K562 (cell line): ENCODE measurements around the gene PRKCSH. TPM values are rescaled to one million over a fixed set of nuclear protein-coding genes. Genes with fewer than 3 reads are reported as not detected.

Experiments used
- BRD4 ChIP-seq: fragments of 200-600 bp; sonication (generic); IDR thresholded peaks from 2 replicates; pipeline ENCODE4 v1.6.1; 2017; ENCODE audit warnings: inconsistent platforms
- CREB3L1 ChIP-seq: fragments of 450-650 bp; IDR thresholded peaks from 2 replicates; pipeline ENCODE4 v1.6.1; 2014; ENCODE audit warnings: low read depth, mild to moderate bottlenecking, moderate library complexity, borderline replicate concordance
- DDX20 ChIP-seq: fragments of 450-650 bp; IDR thresholded peaks from 2 replicates; pipeline ENCODE4 v1.6.1; 2016; ENCODE audit warnings: missing genetic modification characterization, low read depth, mild to moderate bottlenecking, missing compliant biosample characterization, moderate library complexity
- DMBX1 ChIP-seq: fragments of 250-450 bp; sonication (Bioruptor Pico); IDR thresholded peaks from 2 replicates; pipeline ENCODE4 v1.8.0; 2022; ENCODE audit warnings: inconsistent platforms, mild to moderate bottlenecking, moderate library complexity, borderline replicate concordance
- DNMT1 ChIP-seq: fragments of 450-650 bp; IDR thresholded peaks from 2 replicates; pipeline ENCODE4 v1.6.1; 2016; ENCODE audit warnings: antibody characterized with exemption, mild to moderate bottlenecking
- FOXP1 ChIP-seq: sonication (generic); formaldehyde crosslinking; IDR thresholded peaks from 2 replicates; pipeline ENCODE4 v1.8.0; 2022; ENCODE audit warnings: mild to moderate bottlenecking, missing genetic modification reagents
- GABPA ChIP-seq: fragments of 200-800 bp; sonication (Bioruptor generic); conservative IDR thresholded peaks from 2 replicates; pipeline ENCODE4 v1.6.1; 2016; ENCODE audit warnings: low read depth, missing genetic modification characterization, missing compliant biosample characterization
- HCFC1 ChIP-seq: IDR thresholded peaks from 2 replicates; pipeline ENCODE4 v1.6.1; 2012; ENCODE audit warnings: low read depth, low read length, improper control_type of control experiment
- HES1 ChIP-seq: fragments of 450-650 bp; IDR thresholded peaks from 2 replicates; pipeline ENCODE4 v1.6.1; 2016; ENCODE audit warnings: low read depth, mild to moderate bottlenecking, moderate library complexity
- HNRNPLL ChIP-seq: fragments of 200-400 bp; formaldehyde crosslinking; IDR thresholded peaks from 2 replicates; pipeline ENCODE4 v1.6.1; 2017; ENCODE audit warnings: low read length, low read depth, mild to moderate bottlenecking; ENCODE audit not compliant: poor library complexity, severe bottlenecking
- KDM2B ChIP-seq: fragments of 250-450 bp; sonication (Bioruptor Pico); IDR thresholded peaks from 2 replicates; pipeline ENCODE4 v1.8.0; 2021; ENCODE audit warnings: mild to moderate bottlenecking, moderate library complexity
- MAFF ChIP-seq: IDR thresholded peaks from 2 replicates; pipeline ENCODE4 v1.6.1; 2012; ENCODE audit warnings: low read length, improper control_type of control experiment
- NFIX ChIP-seq: fragments of 250-450 bp; sonication (Bioruptor Pico); IDR thresholded peaks from 2 replicates; pipeline ENCODE4 v1.4.0; 2020; ENCODE audit warnings: low read depth, mild to moderate bottlenecking, moderate library complexity
- NFXL1 ChIP-seq: fragments of 450-650 bp; formaldehyde crosslinking; IDR thresholded peaks from 2 replicates; pipeline ENCODE4 v1.4.0; 2021; ENCODE audit warnings: mild to moderate bottlenecking
- NR3C1 ChIP-seq: sonication (generic); formaldehyde crosslinking; IDR thresholded peaks from 2 replicates; pipeline ENCODE4 v1.8.1; 2022; ENCODE audit warnings: missing genetic modification reagents
- RBFOX2 ChIP-seq: fragments of 200-400 bp; formaldehyde crosslinking; IDR thresholded peaks from 2 replicates; pipeline ENCODE4 v1.6.1; 2017; ENCODE audit warnings: low read depth, mild to moderate bottlenecking, low read length, moderate library complexity
- RCOR1 ChIP-seq, 2 experiments: IDR thresholded peaks; 2 replicates each; pipeline ENCODE4 v1.6.1; 2012; ENCODE audit warnings: low read depth in 2 of 2, low read length in 2 of 2, borderline replicate concordance in 1 of 2, improper control_type of control experiment in 1 of 2
- TRIM28 ChIP-seq: fragments of 450-650 bp; IDR thresholded peaks from 2 replicates; pipeline ENCODE4 v1.6.1; 2017
- TSC22D4 ChIP-seq: fragments of 450-650 bp; IDR thresholded peaks from 2 replicates; pipeline ENCODE4 v1.6.1; 2016; ENCODE audit warnings: missing genetic modification characterization, missing biosample characterization, control low read depth
- ZFP30 ChIP-seq: fragments of 250-450 bp; sonication (Bioruptor Pico); IDR thresholded peaks from 2 replicates; pipeline ENCODE4 v1.8.0; 2022; ENCODE audit warnings: moderate library complexity, mild to moderate bottlenecking, inconsistent platforms, borderline replicate concordance
- ZFPM2 ChIP-seq: fragments of 250-450 bp; sonication (Bioruptor Pico); IDR thresholded peaks from 2 replicates; pipeline ENCODE4 v1.5.1; 2022; ENCODE audit warnings: mild to moderate bottlenecking
- ZNF212 ChIP-seq: fragments of 450-650 bp; formaldehyde crosslinking; IDR thresholded peaks from 2 replicates; pipeline ENCODE4 v1.4.0; 2020; ENCODE audit warnings: mild to moderate bottlenecking
- ZNF232 ChIP-seq: sonication (generic); formaldehyde crosslinking; IDR thresholded peaks from 2 replicates; pipeline ENCODE4 v1.8.0; 2022; ENCODE audit warnings: mild to moderate bottlenecking, missing genetic modification reagents
- ZNF24 ChIP-seq: fragments of 450-650 bp; IDR thresholded peaks from 2 replicates; pipeline ENCODE4 v1.6.1; 2016
- ZNF41 ChIP-seq: fragments of 250-450 bp; sonication (Bioruptor Pico); conservative IDR thresholded peaks from 2 replicates; pipeline ENCODE4 v1.4.0; 2020; ENCODE audit warnings: mild to moderate bottlenecking
- ZNF512 ChIP-seq: IDR thresholded peaks from 2 replicates; pipeline ENCODE4 v1.6.1; 2016; ENCODE audit warnings: missing genetic modification characterization, missing compliant biosample characterization
- ZNF584 ChIP-seq: fragments of 200-800 bp; sonication (Bioruptor generic); IDR thresholded peaks from 2 replicates; pipeline ENCODE4 v1.6.1; 2016; ENCODE audit warnings: low read depth, mild to moderate bottlenecking, missing genetic modification characterization, missing compliant biosample characterization
- ZNF79 ChIP-seq: fragments of 250-450 bp; sonication (Bioruptor Pico); IDR thresholded peaks from 2 replicates; pipeline ENCODE4 v1.4.0; 2020; ENCODE audit warnings: low read depth, mild to moderate bottlenecking, moderate library complexity
- polyA plus RNA-seq, 8 experiments: library from polyadenylated mRNA; depleted of rRNA in 4 of 8; stranded (reverse) in 5 of 8; unstranded in 3 of 8; fragments of >200 nt; fragmentation: Nextera tagmentation in 2 of 8; fragmentation: Illumina TruSeq in 1 of 8; extraction: Ambion mirVana in 2 of 8; extraction: Trizol in 1 of 8; gene quantifications; 2 replicates each; pipeline versions ENCODE4 v1.2.1 to v1.2.3, GENCODE V29; 2011 to 2014; ENCODE audit warnings: inconsistent platforms in 1 of 8, missing spikeins in 1 of 8
- total RNA-seq, 7 experiments: library from RNA; depleted of rRNA in 6 of 7; stranded (reverse); fragments of >200 nt in 6 of 7; fragmentation: Illumina TruSeq in 2 of 7; extraction: Trizol in 2 of 7; gene quantifications; 2 replicates each; pipeline versions ENCODE4 v1.2.1 to v1.2.3, GENCODE V29; 2011 to 2021; ENCODE audit warnings: low replicate concordance in 1 of 7

The PRKCSH gene
- total and polyA plus RNA-seq, 9 of the 15 experiments (the other 6 are each of a cell fraction or from before 2014, with no cell fraction given): 2.3 to 297 (median 48.1) TPM

DNA sequence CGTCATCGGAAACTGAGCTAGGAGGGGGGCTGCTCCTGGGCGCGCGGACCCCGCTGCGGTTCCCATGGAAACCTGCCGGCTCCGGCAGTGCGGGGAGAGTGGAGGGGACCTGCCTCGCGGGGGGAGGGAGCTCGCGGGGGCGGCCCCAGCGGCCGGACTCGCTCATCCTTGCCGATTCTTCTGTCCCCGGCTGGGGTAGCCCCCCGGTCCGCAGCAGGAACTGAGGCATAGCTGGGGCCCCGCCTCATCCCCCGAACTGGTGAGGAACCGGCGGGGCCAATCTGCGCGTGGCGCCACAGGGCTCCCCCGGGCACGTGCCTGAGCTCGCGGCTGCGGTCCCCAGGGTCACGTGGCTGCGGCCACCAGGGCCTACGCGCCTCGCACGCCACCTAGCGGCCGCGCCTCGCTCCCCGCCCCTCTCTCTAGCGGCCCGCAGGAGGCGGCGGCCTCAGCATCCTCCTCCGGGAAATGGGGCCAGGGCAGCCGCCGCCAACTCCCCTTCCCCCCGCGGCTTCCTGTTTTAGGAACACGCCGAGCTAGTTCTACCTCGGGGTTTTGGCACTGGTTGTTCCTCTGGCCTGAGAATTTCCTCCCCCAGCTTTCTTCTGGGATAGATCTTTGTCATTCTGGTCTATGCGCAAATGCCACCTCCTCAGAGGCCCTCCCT lies 47.1 kb downstream of the PRKCSH start (continued):
- TF ChIP-seq NFXL1 (CRISPR knock-in tag): no peak
- TF ChIP-seq ZNF212 (CRISPR knock-in tag): no peak
- TF ChIP-seq ZNF41 (CRISPR knock-in tag): no peak
- TF ChIP-seq NR3C1 (CRISPR knock-in tag): peak; percentile 98
- TF ChIP-seq CREB3L1: peak; percentile 64; the same call in 1 of the 2 replicates
- TF ChIP-seq RCOR1 (IDR thresholded peaks at IDR 0.05; ENCODE audit: borderline replicate concordance in 1 of 2, low read depth in 2 of 2, low read length in 2 of 2): peak; percentile 78 to 95; a peak in 3 of 4 replicates
- TF ChIP-seq TSC22D4: no peak
- TF ChIP-seq DNMT1: no peak
- peak; percentile 98 for TF ChIP-seq ZNF232 (CRISPR knock-in tag)
- peak; percentile 92 for TF ChIP-seq HES1
- no peak for TF ChIP-seq TRIM28
- peak; percentile 39 for TF ChIP-seq HCFC1
- no peak for TF ChIP-seq ZNF79 (CRISPR knock-in tag)
- TF ChIP-seq NFIX (CRISPR knock-in tag): no peak
- TF ChIP-seq RBFOX2: peak; percentile 47
- no peak for TF ChIP-seq HNRNPLL
- peak; percentile 70 for TF ChIP-seq ZNF24
- no peak for TF ChIP-seq DDX20 (tag)
- 0 out of 2 replicates have a peak, but pooled peaks have one; percentile 39 for TF ChIP-seq ZNF584 (CRISPR knock-in tag)
- TF ChIP-seq GABPA (tag): 0 out of 2 replicates have a peak, but pooled peaks have one; percentile 10
- peak; percentile 57; the same call in 1 of the 2 replicates for TF ChIP-seq DMBX1 (CRISPR knock-in tag)
- no peak for TF ChIP-seq ZFPM2 (CRISPR knock-in tag)
- no peak for TF ChIP-seq MAFF
- TF ChIP-seq FOXP1 (CRISPR knock-in tag): peak; percentile 100
- TF ChIP-seq BRD4: no peak
- peak; percentile 67; the same call in 1 of the 2 replicates for TF ChIP-seq KDM2B (CRISPR knock-in tag)
- no peak for TF ChIP-seq ZNF512 (tag)
- no peak for TF ChIP-seq ZFP30
